Left lung (tissue), 10 donors: ENCODE results near the gene AGAP6. TPM values are rescaled to one million over a fixed set of nuclear protein-coding genes. Genes with fewer than 3 reads are reported as not detected.
"Not testable (repeated sequence)": the region's sequence is repeated elsewhere in the genome, so short reads cannot be mapped to it uniquely, and the experiment has no call there.

Experiments
- ATAC-seq: fragments of 200-7000 bp; cut with Tn5 transposase; one replicate; pipeline ENCODE4 v1.9.1; 2020; ENCODE audit warnings: moderate library complexity
- DNase-seq, 4 donors: peaks; one replicate each; pipeline ENCODE4 v3.0.0-alpha.2; 2013 to 2020
- H3K27ac ChIP-seq, 2 donors: fragments of 200-600 bp; sonication (generic) in 1 of 2; one replicate each; pipeline versions ENCODE4 v1.5.0 to v1.8.0; 2020 to 2021
- H3K27me3 ChIP-seq, 2 donors: fragments of 200-600 bp; sonication (generic) in 1 of 2; one replicate each; pipeline versions ENCODE4 v1.5.0 to v1.8.0; 2020 to 2021
- H3K36me3 ChIP-seq, 2 donors: fragments of 200-600 bp; sonication (generic) in 1 of 2; one replicate each; pipeline versions ENCODE4 v1.5.0 to v1.8.0; 2020 to 2021
- H3K4me1 ChIP-seq, 2 donors: fragments of 200-600 bp; one replicate each; pipeline ENCODE4 v1.8.0; 2021
- H3K4me3 ChIP-seq, 2 donors: fragments of 200-600 bp; sonication (generic) in 1 of 2; one replicate each; pipeline versions ENCODE4 v1.5.0 to v1.8.0; 2020 to 2021; ENCODE audit warnings: mild to moderate bottlenecking in 1 of 2
- H3K9me3 ChIP-seq, 2 donors: fragments of 200-600 bp; sonication (generic) in 1 of 2; one replicate each; pipeline versions ENCODE4 v1.5.0 to v1.8.0; 2020 to 2021
- intact Hi-C, 2 donors: fragments of 100-400 bp; cut with DNase I; formaldehyde crosslinking; loops; one replicate each; pipeline versions ENCODE4 v1.11.2 to v1.14.2; 2022
- polyA plus RNA-seq, 6 donors: library from polyadenylated mRNA; unstranded; fragments of 120-200 nt; gene quantifications; one replicate each; pipeline ENCODE4 v1.2.1, GENCODE V29; 2013; ENCODE audit not compliant: insufficient read length in 6 of 6
- total RNA-seq, 2 donors: library from RNA; stranded (reverse); fragmentation: NEBNext Ultra II Directional; extraction: Animal tissue kit (Norgen Biotek cat#: 25700); gene quantifications; one replicate each; pipeline ENCODE4 v1.2.1, GENCODE V29; 2021
- donor health status: DM: no; HTN: yes; CAD: no.
- donor health status: DM: no; HTN: no; CAD: no.

Gene AGAP6
- total and polyA plus RNA-seq, 8 donors: 6.0 to 38.6 (median 27.6) TPM

GRCh38 chr10:50055494-50056292, 67.5 kb downstream of the AGAP6 start:
- H3K4me1 ChIP-seq, H3K9me3 ChIP-seq, H3K36me3 ChIP-seq, H3K27ac ChIP-seq, intact Hi-C loops, ATAC-seq, H3K27me3 ChIP-seq, DNase-seq, H3K4me3 ChIP-seq: not testable (repeated sequence)

DNA sequence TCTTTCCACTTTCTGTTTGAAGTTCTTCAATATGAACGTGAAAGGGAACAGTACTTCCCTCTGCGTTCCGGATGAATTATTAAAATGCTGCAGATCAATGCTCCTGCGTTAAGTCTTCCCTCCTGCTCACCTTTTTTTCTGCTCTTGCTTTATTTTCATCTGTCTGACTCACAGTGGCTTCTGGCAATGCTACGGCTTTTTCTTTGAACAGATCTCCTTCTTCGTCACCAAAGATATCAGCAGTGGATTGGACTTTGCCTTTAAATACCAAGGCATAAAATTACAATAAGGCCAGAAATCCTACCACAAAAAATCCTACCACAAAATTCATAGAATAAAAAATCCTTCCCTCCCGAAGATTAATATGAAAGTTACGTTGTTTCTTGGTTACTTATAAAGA, 68.4 kb downstream of the AGAP6 start:
- H3K4me3 ChIP-seq, H3K27me3 ChIP-seq, H3K27ac ChIP-seq, intact Hi-C loops, ATAC-seq, H3K36me3 ChIP-seq, H3K9me3 ChIP-seq, DNase-seq, H3K4me1 ChIP-seq: not testable (repeated sequence)

DNA sequence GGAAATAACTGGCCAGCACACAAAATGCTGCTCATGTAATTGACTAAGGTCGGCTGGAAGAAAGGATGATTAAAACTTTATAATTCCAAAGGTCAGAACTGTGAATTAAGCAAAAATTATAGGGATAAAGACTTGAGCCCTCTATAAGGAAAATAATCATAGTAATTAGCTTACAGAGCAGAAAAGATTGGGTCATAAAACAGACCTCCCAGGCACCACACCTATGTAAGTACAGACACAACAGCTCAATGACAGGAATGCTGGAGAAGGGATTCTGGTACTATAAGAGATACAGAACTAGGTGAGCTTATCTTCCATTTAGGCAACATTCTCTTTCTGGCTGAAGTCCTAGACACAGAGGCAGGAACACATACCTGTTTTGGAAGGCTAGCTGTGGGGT, 70.5 kb downstream of the AGAP6 start:
- H3K9me3 ChIP-seq, ATAC-seq, H3K4me1 ChIP-seq, H3K27me3 ChIP-seq, intact Hi-C loops, H3K36me3 ChIP-seq, H3K4me3 ChIP-seq, H3K27ac ChIP-seq, DNase-seq: not testable (repeated sequence)

DNA sequence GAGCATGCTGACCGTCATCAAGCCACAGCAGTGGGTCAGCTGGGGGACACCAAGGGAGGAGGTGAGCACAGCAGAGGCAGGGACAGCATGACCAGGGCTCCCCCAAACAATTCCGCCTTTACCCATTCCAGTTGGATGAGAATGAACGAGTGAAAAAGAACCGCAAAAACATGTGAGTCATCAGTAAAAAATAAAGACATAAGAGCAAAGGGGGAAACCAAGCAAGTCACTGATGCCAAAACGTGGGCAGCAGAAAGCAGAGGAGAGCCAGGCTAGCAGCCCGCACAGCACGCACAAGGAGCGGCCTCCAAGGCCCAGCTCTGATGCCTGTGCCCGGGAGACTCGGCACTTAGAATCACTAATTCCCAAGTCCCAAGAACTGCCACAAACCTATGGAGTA, 71.7 kb downstream of the AGAP6 start:
- H3K36me3 ChIP-seq, H3K27ac ChIP-seq, H3K4me3 ChIP-seq, intact Hi-C loops, ATAC-seq, DNase-seq, H3K27me3 ChIP-seq, H3K9me3 ChIP-seq, H3K4me1 ChIP-seq: not testable (repeated sequence)

Other genes with a start within 250 kb of the AGAP6 start
- under 1 TPM; 0.39 to 0.58 TPM for gene OGDHL, start 226.1 kb upstream of the AGAP6 start, total RNA-seq
- gene OGDHL, start 226.1 kb upstream of the AGAP6 start, polyA plus RNA-seq: 1 to 10 TPM in 1 of 6 donors, under 1 TPM in 5; 0.81 to 1.1 (median 0.89) TPM
- gene PARG, start 46.4 kb upstream of the AGAP6 start, total RNA-seq: 10 to 100 TPM; 21.5 to 23.6 TPM
- gene PARG, start 46.4 kb upstream of the AGAP6 start, polyA plus RNA-seq: 10 to 100 TPM; 27.8 to 34.4 (median 31.1) TPM
- 10 to 100 TPM in 1 of 2 donors, 1 to 10 TPM in 1; 9.6 to 15.5 TPM for gene TIMM23B, start 46.4 kb upstream of the AGAP6 start, total RNA-seq
- 10 to 100 TPM; 15.7 to 20.5 (median 19.4) TPM for gene TIMM23B, start 46.4 kb upstream of the AGAP6 start, polyA plus RNA-seq
- gene WASHC2A, start 79.5 kb downstream of the AGAP6 start, total RNA-seq: 10 to 100 TPM; 49.1 to 54.2 TPM
- 10 to 100 TPM; 54.5 to 71.0 (median 60.8) TPM for gene WASHC2A, start 79.5 kb downstream of the AGAP6 start, polyA plus RNA-seq